ENCODE results near the gene DGCR8.

DGCR8 gene

DNA sequence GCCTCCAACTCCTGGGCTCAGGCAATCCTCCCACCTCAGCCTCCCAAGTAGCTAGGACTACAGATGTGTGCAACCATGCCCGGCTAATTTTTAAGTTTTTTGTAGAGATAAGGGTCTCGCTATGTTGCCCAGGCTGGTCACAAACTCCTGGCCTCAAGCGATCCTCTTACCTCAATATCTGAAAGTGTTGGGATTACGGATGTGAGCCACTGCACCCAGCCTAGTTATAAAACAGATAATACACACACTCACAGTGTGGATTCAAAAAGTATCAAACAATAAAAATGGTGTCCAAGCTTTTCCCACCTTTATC lies 71.2 kb downstream of the DGCR8 start:
- no peak overlapping the region for H3K4me3 ChIP-seq (ENCODE audit: low read depth, low read length)
- no peak for TF ChIP-seq CTCF (IDR thresholded peaks at IDR 0.05; ENCODE audit: low read depth, low read length)

GRCh38 chr22:20152464-20152890 lies 72.4 kb downstream of the DGCR8 start:
- H3K4me3 ChIP-seq (ENCODE audit: low read depth, low read length) = no peak overlapping the region
- TF ChIP-seq CTCF (IDR thresholded peaks at IDR 0.05; ENCODE audit: low read depth, low read length) = no peak

- no peak for TF ChIP-seq CTCF (IDR thresholded peaks at IDR 0.05; ENCODE audit: low read depth, low read length)
- H3K4me3 ChIP-seq (ENCODE audit: low read depth, low read length) = no peak overlapping the region
These were observed 73.9 kb downstream of the DGCR8 start for GRCh38 chr22:20153945-20154344.

DNA sequence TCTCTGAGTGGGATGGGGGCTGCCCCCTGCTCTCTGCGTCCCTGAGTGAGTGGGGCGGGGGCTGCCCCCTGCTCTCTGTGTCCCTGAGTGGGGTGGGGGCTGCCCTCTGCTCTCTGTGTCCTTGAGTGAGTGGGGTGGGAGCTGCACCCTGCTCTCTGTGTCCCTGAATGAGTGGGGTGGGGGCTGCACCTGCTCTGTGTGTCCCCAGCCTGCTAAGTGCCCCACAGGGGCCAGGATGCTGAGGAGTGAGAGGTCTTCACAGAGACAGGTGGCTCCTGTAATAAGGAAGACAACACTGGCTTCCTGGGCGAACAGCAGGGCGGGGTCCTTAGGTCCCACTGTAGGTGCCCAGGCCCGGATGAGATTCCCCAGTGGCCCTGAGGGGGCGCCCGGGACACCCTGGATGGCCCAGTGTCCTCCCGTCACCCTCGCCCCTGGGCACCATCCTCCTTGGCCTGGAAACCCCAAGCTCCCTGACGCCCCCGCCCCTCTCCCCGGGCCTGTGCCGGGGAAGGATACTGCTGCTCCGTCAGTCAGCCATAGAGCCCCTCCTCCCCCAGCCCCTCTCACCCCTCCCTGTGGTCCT lies 74.7 kb downstream of the DGCR8 start:
- no peak for TF ChIP-seq CTCF (IDR thresholded peaks at IDR 0.05; ENCODE audit: low read depth, low read length)
- H3K4me3 ChIP-seq (ENCODE audit: low read depth, low read length) = no peak overlapping the region

GRCh38 chr22:20155330-20156041 lies 75.4 kb downstream of the DGCR8 start:
- H3K4me3 ChIP-seq (ENCODE audit: low read depth, low read length) = no peak overlapping the region
- TF ChIP-seq CTCF (IDR thresholded peaks at IDR 0.05; ENCODE audit: low read depth, low read length) = no peak

- H3K4me3 ChIP-seq (ENCODE audit: low read depth, low read length) = no peak overlapping the region
- no peak for TF ChIP-seq CTCF (IDR thresholded peaks at IDR 0.05; ENCODE audit: low read depth, low read length)
These were observed 76.0 kb downstream of the DGCR8 start for GRCh38 chr22:20156042-20156389.

DNA sequence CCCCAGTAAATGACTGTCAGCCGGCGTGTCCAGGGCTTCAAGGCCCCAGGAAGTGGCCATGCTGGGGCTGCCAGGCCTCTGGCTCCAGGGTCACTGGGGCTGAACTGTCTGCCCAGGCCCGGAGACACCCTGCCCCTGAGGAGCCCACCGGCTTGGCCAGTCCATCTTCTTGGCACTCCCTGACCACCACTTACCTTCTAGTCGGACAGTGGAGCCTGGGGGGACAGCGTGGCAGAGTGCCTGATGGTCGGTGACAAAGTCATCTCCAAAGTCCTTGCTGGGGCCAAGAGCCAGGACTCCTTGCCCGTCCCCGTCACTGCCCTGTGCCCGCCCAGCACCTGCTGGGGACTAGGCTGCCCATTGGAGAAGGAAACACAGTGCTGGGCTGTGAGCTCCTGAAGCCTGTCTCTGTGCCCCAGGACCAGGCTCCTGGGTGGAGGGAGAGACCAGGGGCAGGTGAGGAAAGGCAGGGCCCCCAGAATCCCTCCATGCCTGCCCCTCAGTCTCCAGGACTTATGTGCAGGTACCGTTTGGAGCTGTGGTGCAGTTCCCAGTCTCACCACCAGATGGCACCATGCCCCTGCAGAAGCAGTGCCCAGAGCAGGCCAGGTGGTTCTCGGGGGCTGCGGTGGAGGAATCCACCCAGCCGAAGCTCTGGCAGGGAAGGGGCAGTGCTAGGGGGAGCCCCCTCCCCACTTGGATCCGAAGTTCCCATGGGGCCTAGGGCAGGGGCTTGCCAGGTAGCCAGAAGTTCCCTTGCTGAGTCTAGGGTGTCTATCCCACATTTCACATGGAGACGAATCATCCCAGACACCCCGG lies 76.8 kb downstream of the DGCR8 start:
- peak; percentile 97 for TF ChIP-seq CTCF (IDR thresholded peaks at IDR 0.05; ENCODE audit: low read depth, low read length)
- H3K4me3 ChIP-seq (ENCODE audit: low read depth, low read length) = no peak overlapping the region

Data from WI38 (cell line).